GM12891 (cell line): Measurements from ENCODE around the gene CAMK1.
A peak's percentile ranks its signal among the peaks of the same experiment; 100 is the strongest.

ENCODE experiments used
- PAX5 ChIP-seq: IDR thresholded peaks from 2 replicates; pipeline ENCODE4 v1.6.1; 2011; ENCODE audit warnings: low read length, moderate library complexity, mild to moderate bottlenecking; ENCODE audit not compliant: insufficient read depth, severe bottlenecking
- POLR2A ChIP-seq: IDR thresholded peaks from 2 replicates; pipeline ENCODE4 v1.6.1; 2011; ENCODE audit warnings: low read depth, low read length, control low read depth
- POLR2AphosphoS5 ChIP-seq: IDR thresholded peaks from 2 replicates; pipeline ENCODE4 v1.6.1; 2011; ENCODE audit warnings: low read depth, low read length, control low read depth
- POU2F2 ChIP-seq: IDR thresholded peaks from 2 replicates; pipeline ENCODE4 v1.6.1; 2011; ENCODE audit warnings: low read depth, mild to moderate bottlenecking, control low read depth, low read length, moderate library complexity
- SPI1 ChIP-seq: IDR thresholded peaks from 2 replicates; pipeline ENCODE4 v1.6.1; 2011; ENCODE audit warnings: low read depth, low read length, control low read depth
- TAF1 ChIP-seq: IDR thresholded peaks from 2 replicates; pipeline ENCODE4 v1.6.1; 2011; ENCODE audit warnings: low read depth, low read length, control low read depth

- no peak for TF ChIP-seq POLR2A
- TF ChIP-seq TAF1: no peak
- TF ChIP-seq POLR2AphosphoS5: no peak
- TF ChIP-seq POU2F2: no peak
- TF ChIP-seq SPI1: peak; percentile 23; the same call in 1 of the 2 replicates
- TF ChIP-seq PAX5: no peak
Measured at GRCh38 chr3:9779075-9779593, 9.4 kb upstream of the CAMK1 start.
